GM12878 (cell line): ENCODE data around the gene DYNLT2. TPM values are rescaled to one million over a fixed set of nuclear protein-coding genes. Genes with fewer than 3 reads are reported as not detected.

Source experiments
- ATAC-seq: fragments of 200-7000 bp; cut with Tn5 transposase; 3 replicates; pipeline ENCODE4 v1.9.1; 2020; ENCODE audit warnings: mild to moderate bottlenecking, moderate library complexity
- BruUV-seq: library from RNA; stranded (reverse); fragments of 400-500 nt; replicated peaks from 2 replicates; lab custom pipeline; 2021; lab: Mats Ljungman, UMichigan
- CTCF ChIA-PET: fragments of 300-600 bp; sonication (Branson Sonifier 250); formaldehyde crosslinking; extraction: SDS; loops from one replicate; lab custom pipeline; 2021; ENCODE audit warnings: inconsistent platforms; lab: Yijun Ruan, JAX
- POLR2A ChIA-PET: fragments of 350-600 bp; formaldehyde crosslinking; extraction: SDS; loops from one replicate; lab custom pipeline; 2021; ENCODE audit warnings: inconsistent platforms; lab: Charles Lee
- RAD21 ChIA-PET: fragments of 300-600 bp; sonication (Branson Sonifier 250); formaldehyde crosslinking; loops from one replicate; lab custom pipeline; 2023; ENCODE audit warnings: antibody characterized with exemption; ENCODE audit not compliant: unreplicated experiment; lab: Charles Lee
- SMC1A ChIA-PET: fragments of 300-600 bp; sonication (Branson Sonifier 250); formaldehyde crosslinking; loops from one replicate; lab custom pipeline; 2023; ENCODE audit not compliant: unreplicated experiment, uncharacterized antibody; lab: Charles Lee
- DNase-seq: peaks from one replicate; pipeline ENCODE4 v3.0.0-alpha.2; 2011; ENCODE audit warnings: low read depth, low spot score
- FAIRE-seq: peaks from 3 replicates; lab custom pipeline; 2011; peaks lifted over from hg19 to GRCh38; lab: Jason Lieb, UNC
- H2AFZ ChIP-seq: 2 replicates; pipeline ENCODE4 v1.6.0; 2011; ENCODE audit warnings: low read depth, low read length, control low read depth; ENCODE audit not compliant: control insufficient read depth
- H3K27ac ChIP-seq: 2 replicates; pipeline ENCODE4 v1.5.1; 2011; ENCODE audit warnings: control low read depth; ENCODE audit not compliant: control insufficient read depth, insufficient read depth
- H3K27me3 ChIP-seq, 2 experiments: replicated peaks in 1 of 2; 2 replicates each; pipeline versions ENCODE4 v1.6.0 to v1.6.1; 2011; ENCODE audit warnings: low read length in 1 of 2; ENCODE audit not compliant: control insufficient read depth in 2 of 2, insufficient read depth in 2 of 2
- H3K36me3 ChIP-seq, 2 experiments: 2 replicates each; pipeline ENCODE4 v1.5.1; 2011; ENCODE audit warnings: low read length in 1 of 2; ENCODE audit not compliant: control insufficient read depth in 2 of 2, insufficient read depth in 2 of 2
- H3K4me1 ChIP-seq: 2 replicates; pipeline ENCODE4 v1.6.1; 2011; ENCODE audit warnings: mild to moderate bottlenecking, low read length, moderate library complexity, mixed read lengths; ENCODE audit not compliant: control insufficient read depth, insufficient read depth
- H3K4me2 ChIP-seq: 2 replicates; pipeline ENCODE4 v1.6.0; 2011; ENCODE audit warnings: control low read depth; ENCODE audit not compliant: control insufficient read depth, insufficient read depth
- H3K4me3 ChIP-seq: fragments of 200-600 bp; sonication (generic); 2 replicates; pipeline ENCODE4 v1.5.1; 2016
- H3K79me2 ChIP-seq: 2 replicates; pipeline ENCODE4 v1.6.0; 2011; ENCODE audit warnings: low read length; ENCODE audit not compliant: control insufficient read depth, insufficient read depth
- H3K9ac ChIP-seq: 2 replicates; pipeline ENCODE4 v1.8.0; 2011; ENCODE audit warnings: low read length, control low read depth, mixed read lengths; ENCODE audit not compliant: control insufficient read depth, insufficient read depth
- H3K9me3 ChIP-seq: replicated peaks from 3 replicates; pipeline ENCODE4 v1.5.1; 2011; ENCODE audit warnings: mild to moderate bottlenecking, low read length; ENCODE audit not compliant: control insufficient read depth, insufficient read depth
- H4K20me1 ChIP-seq: 2 replicates; pipeline ENCODE4 v1.6.0; 2011; ENCODE audit not compliant: control insufficient read depth, insufficient read depth
- ASH2L ChIP-seq: fragments of 300-600, 200-600 bp; sonication (generic); IDR thresholded peaks from 2 replicates; pipeline ENCODE4 v1.6.1; 2017; ENCODE audit warnings: low read depth, mild to moderate bottlenecking, borderline replicate concordance
- JUNB ChIP-seq: IDR thresholded peaks from 2 replicates; pipeline ENCODE4 v1.6.1; 2016; ENCODE audit warnings: antibody characterized with exemption, mild to moderate bottlenecking
- SIX5 ChIP-seq: IDR thresholded peaks from 2 replicates; pipeline ENCODE4 v1.6.1; 2011; ENCODE audit warnings: mild to moderate bottlenecking, low read depth, low read length, moderate library complexity; ENCODE audit not compliant: severe bottlenecking
- TARDBP ChIP-seq: IDR thresholded peaks from 2 replicates; pipeline ENCODE4 v1.6.1; 2016; ENCODE audit warnings: borderline replicate concordance
- TCF3 ChIP-seq: IDR thresholded peaks from 2 replicates; pipeline ENCODE4 v1.6.1; 2012; ENCODE audit warnings: low read depth, mild to moderate bottlenecking, low read length, borderline replicate concordance; ENCODE audit not compliant: insufficient read depth
- WGBS: methylation state at CpG from one replicate; pipeline ENCODE4 v1.1.6; 2016; ENCODE audit warnings: low lambda C conversion rate; ENCODE audit not compliant: insufficient replicate concordance, insufficient coverage; ENCODE audit errors: missing lambda C conversion rate; 5-methylcytosine and 5-hydroxymethylcytosine counted together
- in situ Hi-C: fragments of 300-500 bp; cut with MboI; formaldehyde crosslinking; loops from 9 replicates; pipeline ENCODE4 v1.14.3; 2018; ENCODE audit warnings: mixed read lengths
- intact Hi-C: fragments of 100-400 bp; cut with micrococcal nuclease; formaldehyde crosslinking; loops from one replicate; pipeline ENCODE4 v1.14.2; 2022; ENCODE audit not compliant: unreplicated experiment
- polyA plus RNA-seq, 11 experiments: library from polyadenylated mRNA; depleted of rRNA in 4 of 11; unstranded in 6 of 11; stranded (reverse) in 5 of 11; fragments of >200 nt; fragmentation: Nextera tagmentation in 4 of 11; fragmentation: Illumina TruSeq in 1 of 11; extraction: Ambion mirVana in 4 of 11; extraction: Trizol in 1 of 11; gene quantifications; 1 replicate in 1 of 11; 2 replicates in 10 of 11; pipeline versions ENCODE4 v1.2.1 to v1.2.3, GENCODE V29; 2011 to 2016; ENCODE audit warnings: inconsistent platforms in 2 of 11, missing spikeins in 2 of 11, low read depth in 1 of 11
- total RNA-seq, 4 experiments: library from RNA; depleted of rRNA in 3 of 4; stranded (reverse); fragments of >200 nt in 3 of 4; fragmentation: Illumina TruSeq in 1 of 4; extraction: Trizol in 1 of 4; gene quantifications; 2 replicates each; pipeline versions ENCODE4 v1.2.1 to v1.2.3, GENCODE V29; 2013 to 2021
- TF ChIP-seq, protein P1 (sequence below): fragments of 450-650 bp; formaldehyde crosslinking; IDR thresholded peaks from 2 replicates; pipeline ENCODE4 v1.5.0; 2022; ENCODE audit warnings: mild to moderate bottlenecking, missing genetic modification characterization

Gene DYNLT2
- total and polyA plus RNA-seq, 10 of the 15 experiments (the other 5 are each of a cell fraction or from before 2014, with no cell fraction given), result 2.2 to 5.9 (median 5.4) TPM

DNA sequence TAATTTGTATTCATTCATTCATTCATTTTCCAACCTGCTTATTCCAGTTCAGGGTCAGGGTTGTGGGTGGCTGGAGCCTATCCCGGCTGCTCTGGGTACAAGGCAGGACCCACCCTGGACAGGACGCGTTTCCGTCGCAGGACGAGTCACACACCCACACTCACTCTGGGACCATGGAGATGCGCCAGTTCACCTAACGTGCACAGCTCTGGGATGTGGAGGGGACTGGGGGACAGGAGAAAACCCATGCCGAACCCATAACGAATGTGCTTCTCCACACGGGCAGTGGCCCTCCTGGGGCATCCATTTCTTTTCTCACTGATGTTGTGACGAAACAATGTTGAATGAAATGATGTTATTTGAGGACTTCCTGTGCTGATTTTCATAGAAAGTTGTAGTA lies 26.5 kb upstream of the DYNLT2 start (continued):
- TF ChIP-seq, protein P1, sequence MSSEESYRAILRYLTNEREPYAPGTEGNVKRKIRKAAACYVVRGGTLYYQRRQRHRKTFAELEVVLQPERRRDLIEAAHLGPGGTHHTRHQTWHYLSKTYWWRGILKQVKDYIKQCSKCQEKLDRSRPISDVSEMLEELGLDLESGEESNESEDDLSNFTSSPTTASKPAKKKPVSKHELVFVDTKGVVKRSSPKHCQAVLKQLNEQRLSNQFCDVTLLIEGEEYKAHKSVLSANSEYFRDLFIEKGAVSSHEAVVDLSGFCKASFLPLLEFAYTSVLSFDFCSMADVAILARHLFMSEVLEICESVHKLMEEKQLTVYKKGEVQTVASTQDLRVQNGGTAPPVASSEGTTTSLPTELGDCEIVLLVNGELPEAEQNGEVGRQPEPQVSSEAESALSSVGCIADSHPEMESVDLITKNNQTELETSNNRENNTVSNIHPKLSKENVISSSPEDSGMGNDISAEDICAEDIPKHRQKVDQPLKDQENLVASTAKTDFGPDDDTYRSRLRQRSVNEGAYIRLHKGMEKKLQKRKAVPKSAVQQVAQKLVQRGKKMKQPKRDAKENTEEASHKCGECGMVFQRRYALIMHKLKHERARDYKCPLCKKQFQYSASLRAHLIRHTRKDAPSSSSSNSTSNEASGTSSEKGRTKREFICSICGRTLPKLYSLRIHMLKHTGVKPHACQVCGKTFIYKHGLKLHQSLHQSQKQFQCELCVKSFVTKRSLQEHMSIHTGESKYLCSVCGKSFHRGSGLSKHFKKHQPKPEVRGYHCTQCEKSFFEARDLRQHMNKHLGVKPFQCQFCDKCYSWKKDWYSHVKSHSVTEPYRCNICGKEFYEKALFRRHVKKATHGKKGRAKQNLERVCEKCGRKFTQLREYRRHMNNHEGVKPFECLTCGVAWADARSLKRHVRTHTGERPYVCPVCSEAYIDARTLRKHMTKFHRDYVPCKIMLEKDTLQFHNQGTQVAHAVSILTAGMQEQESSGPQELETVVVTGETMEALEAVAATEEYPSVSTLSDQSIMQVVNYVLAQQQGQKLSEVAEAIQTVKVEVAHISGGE, result no peak
- TF ChIP-seq JUNB, result no peak
- no peak for TF ChIP-seq TARDBP
- TF ChIP-seq TCF3, result no peak
- TF ChIP-seq SIX5, result no peak

DNA sequence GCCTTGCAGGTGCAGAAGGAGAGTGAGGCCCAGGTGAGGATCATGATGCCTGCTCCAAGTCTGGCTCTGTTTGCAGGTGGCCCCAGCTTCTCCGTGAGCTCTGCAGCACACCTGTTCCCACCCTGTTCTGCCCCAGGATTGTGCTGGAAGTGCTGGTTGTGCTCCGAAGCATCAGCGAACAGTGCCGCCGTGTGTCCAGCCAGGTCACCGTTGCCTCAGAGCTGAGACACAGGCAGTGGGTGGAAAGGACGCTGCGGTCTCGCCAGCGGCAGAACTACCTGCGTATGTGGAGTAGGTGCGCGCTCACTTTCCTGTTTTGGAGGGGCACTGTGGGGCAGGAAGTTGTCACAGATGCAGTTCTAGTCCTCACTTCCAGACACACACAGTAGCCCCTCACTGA lies 25.0 kb upstream of the DYNLT2 start:
- H3K4me1 ChIP-seq, result no peaks in the 10 kb centered on the region
- no peak for FAIRE-seq
- no peak overlapping the region for H3K4me2 ChIP-seq
- H2AFZ ChIP-seq, result no peak overlapping the region
- intact Hi-C loops (no loop called here), in situ Hi-C loops (no loop called here)
- H4K20me1 ChIP-seq, result no peaks in the 10 kb centered on the region
- ChIA-PET POLR2A (no interaction called here), RAD21 (no interaction called here), SMC1A (no interaction called here), CTCF (no interaction called here)
- no peaks in the 10 kb centered on the region for H3K27me3 ChIP-seq
- no peak overlapping the region for H3K27ac ChIP-seq
- no peak for DNase-seq
- no TSS peak for BruUV-seq
- ATAC-seq, result no peak
- H3K9me3 ChIP-seq, result no peaks in the 10 kb centered on the region
- H3K79me2 ChIP-seq, result no peaks in the 10 kb centered on the region
- H3K36me3 ChIP-seq, result peaks cover 6 to 20% of the 10 kb centered on the region in 2 experiments
- TF ChIP-seq ASH2L, result no peak
- no peak overlapping the region for H3K9ac ChIP-seq
- H3K4me3 ChIP-seq, result no peak overlapping the region
- WGBS, result 99% methylated on average over 13 of the region's 13 CpGs
